Muscle layer of colon (tissue), 2 donors: ENCODE data around the gene DUSP19.

Source experiments
- H3K27ac ChIP-seq: one replicate; pipeline ENCODE4 v1.7.0; 2013; ENCODE audit warnings: low read depth, mild to moderate bottlenecking, low read length, moderate library complexity
- H3K27me3 ChIP-seq, 2 donors: one replicate each; pipeline ENCODE4 v1.7.0; 2013; ENCODE audit warnings: low read length in 2 of 2, mild to moderate bottlenecking in 2 of 2; ENCODE audit not compliant: insufficient read depth in 2 of 2, control insufficient read depth in 1 of 2
- H3K36me3 ChIP-seq: one replicate; pipeline ENCODE4 v1.7.0; 2013; ENCODE audit warnings: mild to moderate bottlenecking, low read length; ENCODE audit not compliant: insufficient read depth
- H3K4me1 ChIP-seq: one replicate; pipeline ENCODE4 v1.7.0; 2013; ENCODE audit warnings: mild to moderate bottlenecking, low read length; ENCODE audit not compliant: insufficient read depth
- H3K4me3 ChIP-seq, 2 donors: one replicate each; pipeline ENCODE4 v1.7.0; 2013; ENCODE audit warnings: low read length in 2 of 2, low read depth in 1 of 2, mild to moderate bottlenecking in 1 of 2, moderate library complexity in 1 of 2
- H3K9ac ChIP-seq: one replicate; pipeline ENCODE4 v1.7.0; 2013; ENCODE audit warnings: low read length
- H3K9me3 ChIP-seq: one replicate; pipeline ENCODE4 v1.7.0; 2013; ENCODE audit warnings: mild to moderate bottlenecking, low read length
- donor health status: abdominal sarcoma.
- donor health status: Adenocarcinoma of cecum.

DUSP19 gene

GRCh38 chr2:183105402-183106134 is 27.0 kb downstream of the DUSP19 start:
- no peaks in the 10 kb centered on the region for H3K27me3 ChIP-seq
- H3K27ac ChIP-seq = no peak overlapping the region
- no peaks in the 10 kb centered on the region for H3K36me3 ChIP-seq
- no peak overlapping the region for H3K4me3 ChIP-seq
- no peak overlapping the region for H3K9ac ChIP-seq
- no peaks in the 10 kb centered on the region for H3K4me1 ChIP-seq
- H3K9me3 ChIP-seq = no peaks in the 10 kb centered on the region

GRCh38 chr2:183112577-183112976 is 34.0 kb downstream of the DUSP19 start:
- Histone ChIP-seq H3K4me3 (no peak overlapping the region), H3K27ac (no peak overlapping the region), H3K27me3 (no peaks in the 10 kb centered on the region), H3K36me3 (no peaks in the 10 kb centered on the region), H3K9ac (no peak overlapping the region), H3K9me3 (no peaks in the 10 kb centered on the region), H3K4me1 (no peaks in the 10 kb centered on the region)

GRCh38 chr2:183113630-183114029 is 35.1 kb downstream of the DUSP19 start:
- Histone ChIP-seq H3K4me1 (no peaks in the 10 kb centered on the region), H3K36me3 (no peaks in the 10 kb centered on the region), H3K27me3 (no peaks in the 10 kb centered on the region), H3K27ac (no peak overlapping the region), H3K4me3 (no peak overlapping the region), H3K9me3 (no peaks in the 10 kb centered on the region), H3K9ac (no peak overlapping the region)

GRCh38 chr2:183117226-183117625 is 38.7 kb downstream of the DUSP19 start:
- Histone ChIP-seq H3K36me3 (no peaks in the 10 kb centered on the region), H3K4me3 (no peak overlapping the region), H3K27me3 (no peaks in the 10 kb centered on the region), H3K9ac (no peak overlapping the region), H3K9me3 (no peaks in the 10 kb centered on the region), H3K4me1 (no peaks in the 10 kb centered on the region), H3K27ac (no peak overlapping the region)

GRCh38 chr2:183123117-183123958 is 44.8 kb downstream of the DUSP19 start:
- Histone ChIP-seq H3K9ac (peak overlapping the region; percentile 86), H3K4me3 (peak overlapping the region; percentile 79 to 98), H3K36me3 (no peaks in the 10 kb centered on the region), H3K27ac (peak overlapping the region; percentile 91), H3K9me3 (no peaks in the 10 kb centered on the region), H3K27me3 (no peaks in the 10 kb centered on the region), H3K4me1 (peaks cover 16% of the 10 kb centered on the region)

GRCh38 chr2:183123959-183124221 is 45.3 kb downstream of the DUSP19 start:
- H3K27ac ChIP-seq = peak overlapping the region; percentile 91
- peak overlapping the region; percentile 79 to 98 for H3K4me3 ChIP-seq
- no peaks in the 10 kb centered on the region for H3K9me3 ChIP-seq

GRCh38 chr2:183124222-183124956 is 45.8 kb downstream of the DUSP19 start, which contains the start of gene NUP35:
TSS of gene NUP35 (plus strand) at chr2:183124443. CDS start at chr2:183124458, 15 bp downstream.
- Histone ChIP-seq H3K27ac (peak within 1 kb of the TSS; percentile 91), H3K9ac (peak within 1 kb of the TSS; percentile 86), H3K4me1 (peaks cover 16% of the 10 kb centered on the region), H3K4me3 (peak within 1 kb of the TSS; percentile 79 to 98), H3K36me3 (peaks cover 6% of the 10 kb centered on the region), H3K27me3 (no peaks in the 10 kb centered on the region), H3K9me3 (no peaks in the 10 kb centered on the region)

More at GRCh38 chr2:183123959-183124221, 45.3 kb downstream of the DUSP19 start:
- H3K9ac ChIP-seq = peak overlapping the region; percentile 86
- H3K36me3 ChIP-seq = peaks cover 3% of the 10 kb centered on the region
- H3K4me1 ChIP-seq = peaks cover 16% of the 10 kb centered on the region
- H3K27me3 ChIP-seq = no peaks in the 10 kb centered on the region

- peak overlapping the region; percentile 79 to 98 for H3K4me3 ChIP-seq
- H3K9me3 ChIP-seq = no peaks in the 10 kb centered on the region
- H3K27ac ChIP-seq = peak overlapping the region; percentile 91
- H3K9ac ChIP-seq = peak overlapping the region; percentile 86
- H3K36me3 ChIP-seq = peaks cover 6% of the 10 kb centered on the region
- H3K4me1 ChIP-seq = peaks cover 16% of the 10 kb centered on the region
- no peaks in the 10 kb centered on the region for H3K27me3 ChIP-seq
These were observed 46.4 kb downstream of the DUSP19 start for GRCh38 chr2:183124957-183125255.

GRCh38 chr2:183125659-183126341 is 47.3 kb downstream of the DUSP19 start:
- H3K27me3 ChIP-seq = no peaks in the 10 kb centered on the region
- H3K4me1 ChIP-seq = peaks cover 16% of the 10 kb centered on the region
- no peaks in the 10 kb centered on the region for H3K9me3 ChIP-seq
- H3K9ac ChIP-seq = no peak overlapping the region
- no peak overlapping the region for H3K27ac ChIP-seq
- peaks cover 7% of the 10 kb centered on the region for H3K36me3 ChIP-seq
- no peak overlapping the region for H3K4me3 ChIP-seq

- Histone ChIP-seq H3K9me3 (no peaks in the 10 kb centered on the region), H3K4me1 (peaks cover 16% of the 10 kb centered on the region), H3K9ac (no peak overlapping the region), H3K36me3 (peaks cover 15% of the 10 kb centered on the region), H3K27me3 (no peaks in the 10 kb centered on the region), H3K27ac (no peak overlapping the region), H3K4me3 (no peak overlapping the region)
These were observed 48.1 kb downstream of the DUSP19 start for GRCh38 chr2:183126635-183127034.

- no peaks in the 10 kb centered on the region for H3K4me1 ChIP-seq
- H3K27me3 ChIP-seq = no peaks in the 10 kb centered on the region
- no peaks in the 10 kb centered on the region for H3K9me3 ChIP-seq
- H3K36me3 ChIP-seq = peaks cover 11% of the 10 kb centered on the region
- no peak overlapping the region for H3K9ac ChIP-seq
- H3K27ac ChIP-seq = no peak overlapping the region
- H3K4me3 ChIP-seq = no peak overlapping the region
These were observed 55.5 kb downstream of the DUSP19 start for GRCh38 chr2:183134016-183134415.
